Measurements from ENCODE around the gene GATA5.
"Not testable (repeated sequence)": the region's sequence is repeated elsewhere in the genome, so short reads cannot be mapped to it uniquely, and the experiment has no call there.

The GATA5 gene

GRCh38 chr20:62494537-62494936 lies 18.7 kb upstream of the GATA5 start:
- no peak for TF ChIP-seq CTCF (IDR thresholded peaks at IDR 0.05; ENCODE audit: low read depth, low read length, missing control alignments)
- Histone ChIP-seq H3K4me3 (ENCODE audit: low read depth, low read length) (no peak overlapping the region), H3K36me3 (replicated peaks) (no peaks in the 10 kb centered on the region), H3K27me3 (replicated peaks) (peaks cover 4% of the 10 kb centered on the region), H3K27ac (no peak overlapping the region)
- no peak for DNase-seq
- in situ Hi-C loops (cut with HindIII; ENCODE audit: low pct_ligation_motif_present, low sequenced_read_pairs), result no loop called here

- in situ Hi-C loops (cut with HindIII; ENCODE audit: low pct_ligation_motif_present, low sequenced_read_pairs), result no loop called here
- no peak for TF ChIP-seq CTCF (IDR thresholded peaks at IDR 0.05; ENCODE audit: low read depth, low read length, missing control alignments)
These were observed 18.1 kb upstream of the GATA5 start for GRCh38 chr20:62493886-62494285.

GRCh38 chr20:62493253-62493885 lies 17.6 kb upstream of the GATA5 start:
- in situ Hi-C loops (cut with HindIII; ENCODE audit: low pct_ligation_motif_present, low sequenced_read_pairs), result no loop called here
- no peak for TF ChIP-seq CTCF (IDR thresholded peaks at IDR 0.05; ENCODE audit: low read depth, low read length, missing control alignments)
- H3K27me3 ChIP-seq (replicated peaks), result peaks cover 16% of the 10 kb centered on the region
- no peak for DNase-seq
- H3K4me3 ChIP-seq (ENCODE audit: low read depth, low read length), result no peak overlapping the region
- H3K27ac ChIP-seq, result no peak overlapping the region
- H3K36me3 ChIP-seq (replicated peaks), result no peaks in the 10 kb centered on the region

More at GRCh38 chr20:62493886-62494285, 18.1 kb upstream of the GATA5 start:
- no peak overlapping the region for H3K4me3 ChIP-seq (ENCODE audit: low read depth, low read length)
- no peak for DNase-seq
- H3K27ac ChIP-seq, result no peak overlapping the region
- no peaks in the 10 kb centered on the region for H3K36me3 ChIP-seq (replicated peaks)
- peaks cover 11% of the 10 kb centered on the region for H3K27me3 ChIP-seq (replicated peaks)

GRCh38 chr20:62492711-62493110 lies 16.9 kb upstream of the GATA5 start:
- in situ Hi-C loops (cut with HindIII; ENCODE audit: low pct_ligation_motif_present, low sequenced_read_pairs), result no loop called here
- no peak overlapping the region for H3K27ac ChIP-seq

GRCh38 chr20:62490783-62491182 lies 15.0 kb upstream of the GATA5 start:
- DNase-seq; in situ Hi-C loops (cut with HindIII; ENCODE audit: low pct_ligation_motif_present, low sequenced_read_pairs): not testable (repeated sequence)

More at GRCh38 chr20:62492711-62493110, 16.9 kb upstream of the GATA5 start:
- DNase-seq, result no peak
- Histone ChIP-seq H3K4me3 (ENCODE audit: low read depth, low read length) (no peak overlapping the region), H3K36me3 (replicated peaks) (no peaks in the 10 kb centered on the region), H3K27me3 (replicated peaks) (peaks cover 22% of the 10 kb centered on the region)
- TF ChIP-seq CTCF (IDR thresholded peaks at IDR 0.05; ENCODE audit: low read depth, low read length, missing control alignments), result no peak

GRCh38 chr20:62489932-62490263 lies 14.1 kb upstream of the GATA5 start:
- TF ChIP-seq CTCF (IDR thresholded peaks at IDR 0.05; ENCODE audit: low read depth, low read length, missing control alignments), result no peak
- Histone ChIP-seq H3K36me3 (replicated peaks) (no peaks in the 10 kb centered on the region), H3K27ac (no peak overlapping the region), H3K27me3 (replicated peaks) (peaks cover 47% of the 10 kb centered on the region), H3K4me3 (ENCODE audit: low read depth, low read length) (no peak overlapping the region)
- in situ Hi-C loops (cut with HindIII; ENCODE audit: low pct_ligation_motif_present, low sequenced_read_pairs), result no loop called here
- DNase-seq, result no peak

More at GRCh38 chr20:62490783-62491182, 15.0 kb upstream of the GATA5 start:
- H3K36me3 ChIP-seq (replicated peaks); H3K4me3 ChIP-seq (ENCODE audit: low read depth, low read length); H3K27ac ChIP-seq: not testable (repeated sequence)
- peaks cover 40% of the 10 kb centered on the region for H3K27me3 ChIP-seq (replicated peaks)
